Parathyroid adenoma (tissue), 2 donors: ENCODE data around the gene GGA1.

Experiments
- H2AFZ ChIP-seq: fragments of 300-600 bp; sonication (generic); one replicate; pipeline ENCODE4 v1.7.0; 2017; ENCODE audit warnings: antibody characterized with exemption, mild to moderate bottlenecking
- H3K27ac ChIP-seq: fragments of 300-600 bp; sonication (generic); one replicate; pipeline ENCODE4 v1.7.0; 2017
- H3K27me3 ChIP-seq: fragments of 300-600 bp; sonication (generic); one replicate; pipeline ENCODE4 v1.7.0; 2017; ENCODE audit warnings: low read length; ENCODE audit not compliant: control insufficient read depth, insufficient read depth
- H3K36me3 ChIP-seq: fragments of 300-600 bp; sonication (generic); one replicate; pipeline ENCODE4 v1.7.0; 2017; ENCODE audit warnings: low read length; ENCODE audit not compliant: control insufficient read depth, insufficient read depth
- H3K4me1 ChIP-seq: fragments of 300-600 bp; sonication (generic); one replicate; pipeline ENCODE4 v1.7.0; 2017; ENCODE audit warnings: control low read depth
- H3K4me2 ChIP-seq: fragments of 300-600 bp; sonication (generic); one replicate; pipeline ENCODE4 v1.7.0; 2017; ENCODE audit warnings: low read length
- H3K4me3 ChIP-seq: fragments of 300-600 bp; sonication (generic); one replicate; pipeline ENCODE4 v1.7.0; 2017; ENCODE audit warnings: low read depth, low read length
- H3K79me2 ChIP-seq: fragments of 300-600 bp; sonication (generic); one replicate; pipeline ENCODE4 v1.7.0; 2017; ENCODE audit warnings: control low read depth
- H3K9ac ChIP-seq: fragments of 300-600 bp; sonication (generic); one replicate; pipeline ENCODE4 v1.7.0; 2017; ENCODE audit warnings: mild to moderate bottlenecking
- H3K9me3 ChIP-seq: fragments of 300-600 bp; sonication (generic); one replicate; pipeline ENCODE4 v1.7.0; 2017; ENCODE audit warnings: low read length; ENCODE audit not compliant: control insufficient read depth
- CTCF ChIP-seq: fragments of 300-600 bp; sonication (generic); IDR thresholded peaks from one replicate; pipeline ENCODE4 v1.7.0; 2017; ENCODE audit warnings: antibody characterized with exemption, mild to moderate bottlenecking
- donor health status: primary hyperparathyroidism.

The GGA1 gene

GRCh38 chr22:37674951-37675929, 66.6 kb downstream of the GGA1 start, which contains the start of gene LGALS1:
LGALS1 (plus strand) TSS chr22:37675636; CDS start chr22:37675703, 67 bp downstream.
- no peaks in the 10 kb centered on the region for H3K79me2 ChIP-seq
- TF ChIP-seq CTCF, result no peak
- H3K27ac ChIP-seq, result peak within 1 kb of the TSS; percentile 85
- peaks cover 7% of the 10 kb centered on the region for H3K4me1 ChIP-seq
- H3K27me3 ChIP-seq, result no peaks in the 10 kb centered on the region
- peak within 1 kb of the TSS; percentile 75 for H3K4me3 ChIP-seq
- peak within 1 kb of the TSS; percentile 93 for H3K4me2 ChIP-seq
- H3K9me3 ChIP-seq, result no peaks in the 10 kb centered on the region
- H3K36me3 ChIP-seq, result no peaks in the 10 kb centered on the region
- no peak within 1 kb of the TSS for H3K9ac ChIP-seq
- peak within 1 kb of the TSS; percentile 80 for H2AFZ ChIP-seq

- Histone ChIP-seq H3K27me3 (no peaks in the 10 kb centered on the region), H3K36me3 (no peaks in the 10 kb centered on the region), H3K4me1 (peaks cover 5% of the 10 kb centered on the region), H3K4me2 (peak overlapping the region; percentile 93), H3K27ac (peak overlapping the region; percentile 85), H3K79me2 (no peaks in the 10 kb centered on the region), H3K4me3 (peak overlapping the region; percentile 75), H2AFZ (no peak overlapping the region), H3K9ac (no peak overlapping the region), H3K9me3 (no peaks in the 10 kb centered on the region)
- TF ChIP-seq CTCF, result no peak
These were observed 67.5 kb downstream of the GGA1 start for GRCh38 chr22:37675930-37676735.

GRCh38 chr22:37676736-37677492, 68.3 kb downstream of the GGA1 start:
- Histone ChIP-seq H2AFZ (no peak overlapping the region), H3K4me3 (peak overlapping the region; percentile 75), H3K9ac (no peak overlapping the region), H3K4me1 (peaks cover 4% of the 10 kb centered on the region), H3K79me2 (no peaks in the 10 kb centered on the region), H3K27ac (peak overlapping the region; percentile 85), H3K4me2 (peak overlapping the region; percentile 93), H3K27me3 (no peaks in the 10 kb centered on the region), H3K36me3 (no peaks in the 10 kb centered on the region), H3K9me3 (no peaks in the 10 kb centered on the region)
- no peak for TF ChIP-seq CTCF

- H3K79me2 ChIP-seq, result no peaks in the 10 kb centered on the region
- peak overlapping the region; percentile 93 for H3K4me2 ChIP-seq
- H3K36me3 ChIP-seq, result no peaks in the 10 kb centered on the region
- H3K9ac ChIP-seq, result no peak overlapping the region
- no peaks in the 10 kb centered on the region for H3K27me3 ChIP-seq
- H3K9me3 ChIP-seq, result no peaks in the 10 kb centered on the region
- no peak overlapping the region for H2AFZ ChIP-seq
- H3K4me3 ChIP-seq, result peak overlapping the region; percentile 75
- peak overlapping the region; percentile 85 for H3K27ac ChIP-seq
- peaks cover 4% of the 10 kb centered on the region for H3K4me1 ChIP-seq
- no peak for TF ChIP-seq CTCF
These were observed 68.9 kb downstream of the GGA1 start for GRCh38 chr22:37677493-37677974.
